VCaP (cell line): Measurements from ENCODE around the gene SLC6A6.

Source experiments
- H3K27ac ChIP-seq: fragments of 450-650 bp; 2 replicates; pipeline ENCODE4 v1.5.1; 2017
- TF ChIP-seq, protein P1 (sequence below): fragments of 450-650 bp; conservative IDR thresholded peaks from 2 replicates; pipeline ENCODE4 v1.5.1; 2017; ENCODE audit warnings: mild to moderate bottlenecking, moderate library complexity

SLC6A6 gene

DNA sequence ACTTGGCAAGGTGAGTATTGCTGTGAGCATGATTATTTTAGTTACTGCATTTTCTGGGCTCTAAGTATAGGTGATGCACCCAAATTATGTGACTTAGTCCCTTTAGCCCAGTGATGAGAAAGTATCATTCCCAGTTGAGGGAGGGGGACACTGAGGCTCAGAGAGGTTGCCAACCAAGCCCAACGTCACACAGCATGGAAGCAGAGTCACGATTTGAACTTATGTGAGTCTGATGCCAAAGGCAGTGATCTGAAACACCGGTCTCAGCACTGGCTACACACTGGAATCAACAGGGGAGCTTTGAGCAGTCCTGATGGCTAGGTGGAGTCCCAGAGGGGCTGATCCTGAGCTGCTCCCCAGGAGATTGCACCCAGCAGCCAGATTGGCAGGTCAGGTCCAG lies 39.5 kb upstream of the SLC6A6 start:
- H3K27ac ChIP-seq = no peak overlapping the region
- TF ChIP-seq, protein P1, sequence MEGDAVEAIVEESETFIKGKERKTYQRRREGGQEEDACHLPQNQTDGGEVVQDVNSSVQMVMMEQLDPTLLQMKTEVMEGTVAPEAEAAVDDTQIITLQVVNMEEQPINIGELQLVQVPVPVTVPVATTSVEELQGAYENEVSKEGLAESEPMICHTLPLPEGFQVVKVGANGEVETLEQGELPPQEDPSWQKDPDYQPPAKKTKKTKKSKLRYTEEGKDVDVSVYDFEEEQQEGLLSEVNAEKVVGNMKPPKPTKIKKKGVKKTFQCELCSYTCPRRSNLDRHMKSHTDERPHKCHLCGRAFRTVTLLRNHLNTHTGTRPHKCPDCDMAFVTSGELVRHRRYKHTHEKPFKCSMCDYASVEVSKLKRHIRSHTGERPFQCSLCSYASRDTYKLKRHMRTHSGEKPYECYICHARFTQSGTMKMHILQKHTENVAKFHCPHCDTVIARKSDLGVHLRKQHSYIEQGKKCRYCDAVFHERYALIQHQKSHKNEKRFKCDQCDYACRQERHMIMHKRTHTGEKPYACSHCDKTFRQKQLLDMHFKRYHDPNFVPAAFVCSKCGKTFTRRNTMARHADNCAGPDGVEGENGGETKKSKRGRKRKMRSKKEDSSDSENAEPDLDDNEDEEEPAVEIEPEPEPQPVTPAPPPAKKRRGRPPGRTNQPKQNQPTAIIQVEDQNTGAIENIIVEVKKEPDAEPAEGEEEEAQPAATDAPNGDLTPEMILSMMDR = no peak

DNA sequence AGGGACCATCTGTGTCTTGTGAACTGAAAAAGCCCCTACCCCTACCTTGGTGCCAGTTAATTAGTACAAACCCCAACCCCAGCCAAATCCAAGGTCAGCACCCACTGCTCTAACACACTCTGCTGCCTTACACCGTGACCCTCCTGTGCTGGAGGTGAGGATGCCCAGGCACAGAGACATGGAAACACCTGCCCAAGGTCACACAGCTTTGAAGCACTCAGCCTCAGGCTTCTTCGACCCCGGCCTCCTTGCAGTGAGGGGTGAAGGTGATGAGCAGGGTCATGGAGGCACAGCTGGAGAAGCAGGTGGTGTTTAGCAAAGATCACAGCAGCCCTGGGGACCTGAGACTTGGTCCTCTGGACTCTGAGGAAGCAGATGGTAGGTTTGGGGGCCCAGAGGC lies 39.0 kb upstream of the SLC6A6 start:
- H3K27ac ChIP-seq = no peak overlapping the region
- TF ChIP-seq, protein P1 = no peak

DNA sequence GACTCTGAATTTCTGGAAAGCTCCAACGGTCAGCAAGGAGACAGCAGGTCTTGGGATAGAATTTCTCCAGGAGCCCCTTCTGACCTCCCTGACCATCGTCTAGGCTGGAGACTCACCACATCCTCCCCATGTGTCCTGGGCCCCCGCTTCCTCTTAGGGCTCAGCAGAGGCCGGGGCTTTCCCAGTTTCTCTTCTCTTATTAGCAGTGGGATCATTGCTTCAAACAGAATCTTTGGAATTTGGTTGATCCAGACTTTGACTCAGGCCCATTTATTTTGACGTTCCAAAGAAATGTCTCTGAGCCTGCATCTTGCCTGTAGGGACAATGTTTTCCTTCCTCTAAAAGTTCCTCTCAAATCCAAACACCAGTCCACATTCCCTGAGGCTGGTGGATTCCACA lies 38.4 kb upstream of the SLC6A6 start:
- H3K27ac ChIP-seq = no peak overlapping the region
- TF ChIP-seq, protein P1 = no peak

DNA sequence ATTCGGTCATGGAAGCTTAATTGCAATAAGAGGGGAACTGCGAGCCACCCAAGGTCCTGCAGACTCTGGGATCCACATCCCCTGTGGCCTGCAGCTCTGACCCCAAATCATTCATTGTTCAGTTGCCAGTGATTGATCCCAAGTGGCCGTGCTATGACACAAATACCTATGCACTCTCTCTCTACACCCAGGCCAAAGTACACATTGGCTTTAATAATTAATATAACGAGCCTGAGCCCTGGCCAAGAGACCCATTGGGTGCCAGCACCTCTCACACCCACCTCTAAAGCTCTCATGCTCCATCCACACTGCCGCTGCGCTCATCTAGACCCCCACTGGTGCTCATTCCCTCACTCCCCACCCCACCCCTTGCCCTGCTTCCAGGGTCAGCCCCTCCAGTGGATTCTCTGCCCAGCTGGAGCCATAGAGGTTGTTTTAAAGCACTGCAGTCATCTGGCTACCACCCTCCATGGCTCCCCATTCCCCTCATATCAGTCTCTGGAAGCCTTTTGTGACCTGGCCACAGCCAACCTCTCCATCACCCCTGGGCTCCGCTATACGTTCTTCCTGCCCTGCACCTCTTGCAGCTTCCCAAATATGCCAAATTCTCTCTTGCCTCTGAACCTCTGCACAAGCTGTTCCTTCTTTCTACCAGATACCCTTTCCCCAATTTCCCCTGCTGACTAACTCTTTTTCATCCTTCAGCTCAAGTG lies 37.7 kb upstream of the SLC6A6 start:
- no peak overlapping the region for H3K27ac ChIP-seq

DNA sequence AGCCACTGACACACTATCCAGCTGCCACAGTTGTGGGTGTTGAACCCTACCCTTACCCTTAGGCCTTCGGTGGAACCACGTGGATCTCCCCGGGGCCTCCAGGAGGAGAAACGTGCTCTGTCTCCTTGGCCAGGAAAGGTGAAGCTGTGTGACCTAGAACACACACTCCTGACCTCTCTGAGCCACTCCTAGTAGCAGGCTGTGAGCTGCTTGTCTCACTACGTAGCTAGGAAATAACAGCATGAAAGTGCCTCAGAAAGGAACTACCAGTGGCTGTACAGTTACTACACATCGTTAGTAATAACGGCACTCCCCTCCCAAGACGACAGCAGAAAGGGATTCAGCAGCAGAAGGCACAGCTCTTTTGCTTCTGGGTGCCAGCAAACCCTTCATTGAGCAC lies 36.2 kb upstream of the SLC6A6 start:
- no peak overlapping the region for H3K27ac ChIP-seq
- TF ChIP-seq, protein P1 = no peak

More for the DNA sequence above, 37.7 kb upstream of the SLC6A6 start:
- TF ChIP-seq, protein P1 = no peak

DNA sequence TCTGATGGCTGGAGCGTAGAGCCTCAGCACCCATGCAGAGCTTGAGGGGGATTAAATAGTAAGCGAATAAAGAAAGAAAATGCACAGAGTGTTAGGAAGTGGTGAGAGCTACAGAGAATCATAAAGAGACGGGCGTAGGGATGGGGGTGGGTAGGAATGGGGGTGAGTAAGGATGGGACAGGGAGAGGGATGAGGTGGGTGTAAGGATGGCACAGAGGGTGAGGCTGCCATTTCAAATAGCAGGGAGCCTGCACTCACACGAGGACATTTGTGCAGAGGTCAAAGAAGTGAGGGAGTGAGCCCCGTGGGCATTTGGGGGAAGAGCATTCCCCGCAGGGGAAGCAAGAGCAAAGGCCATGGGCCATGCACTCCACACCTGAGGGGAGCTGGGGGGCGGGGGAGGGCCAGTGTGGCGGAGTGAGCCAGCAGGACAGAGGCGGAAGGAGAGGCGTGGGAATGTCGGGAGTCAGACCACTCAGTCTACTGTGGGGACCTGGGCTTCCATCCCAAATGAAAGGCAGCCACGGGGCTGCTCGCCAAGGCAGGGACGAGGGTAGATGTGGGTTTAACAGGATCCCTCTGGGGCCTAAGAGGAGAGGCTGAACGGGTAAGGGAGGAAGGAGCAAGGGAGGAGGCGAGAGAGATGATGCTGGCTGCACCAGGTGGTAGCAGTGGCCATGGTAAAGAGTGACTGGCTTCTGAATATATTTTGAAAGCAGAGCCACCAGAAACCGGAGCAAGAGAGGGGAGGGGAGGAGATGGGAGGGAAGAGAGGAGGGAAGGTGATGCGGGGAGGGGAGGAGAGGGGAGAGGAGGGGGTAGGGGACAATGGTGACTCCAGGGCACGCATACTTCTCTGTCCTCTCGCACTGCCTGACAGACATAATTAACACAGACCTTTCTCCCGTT lies 35.2 kb upstream of the SLC6A6 start:
- no peak overlapping the region for H3K27ac ChIP-seq
- TF ChIP-seq, protein P1 = no peak

DNA sequence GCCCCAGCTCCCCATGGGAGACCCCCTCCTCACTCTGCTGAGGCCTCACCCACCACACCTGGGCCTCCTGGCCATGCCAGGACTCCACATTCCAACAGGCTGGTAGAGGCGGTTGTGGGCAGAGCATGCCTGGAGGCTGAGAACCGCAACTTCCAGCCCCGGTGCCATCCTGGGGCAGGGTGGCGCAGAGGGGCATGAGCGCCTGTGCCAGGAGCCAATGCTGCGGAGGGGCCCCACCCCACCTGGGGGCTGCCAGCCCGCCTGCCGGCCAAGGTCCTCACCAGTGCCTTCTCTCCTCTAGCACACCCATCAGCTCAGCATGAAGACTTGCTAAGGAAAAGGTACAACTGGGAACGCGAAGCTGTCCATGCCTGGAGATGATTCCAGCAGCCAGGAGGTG lies 34.3 kb upstream of the SLC6A6 start:
- no peak overlapping the region for H3K27ac ChIP-seq
- TF ChIP-seq, protein P1 = no peak
